HUDEP-2 (cell line): ENCODE data around the gene SEC23A.
"Not testable (repeated sequence)": the region's sequence is repeated elsewhere in the genome, so short reads cannot be mapped to it uniquely, and the experiment has no call there.

Experiments used
- DNase-seq, 76 experiments: peaks; one replicate each; lab custom pipeline; 2025; ENCODE audit not compliant: unreplicated experiment in 76 of 76; lab: John Stamatoyannopoulos, UW

Gene SEC23A

DNA sequence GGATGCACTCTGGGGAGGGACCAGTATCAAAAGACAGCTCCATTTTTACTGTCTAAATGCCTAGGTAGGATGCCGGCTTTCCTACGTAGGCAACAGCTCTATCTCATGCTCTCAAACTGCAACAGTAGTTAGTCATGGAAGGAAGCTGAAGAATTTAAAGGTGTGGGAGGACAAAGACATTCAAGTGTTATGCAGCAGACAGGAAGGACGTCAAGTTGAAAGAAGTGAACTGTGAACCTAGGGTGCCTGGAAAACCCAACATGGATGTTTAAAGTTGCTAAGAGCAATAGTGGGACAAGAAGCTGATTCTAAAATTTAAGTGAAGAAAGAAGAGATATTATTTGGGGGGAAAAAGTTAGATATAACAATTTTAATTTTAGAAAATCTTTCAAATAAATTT is 5.9 kb downstream of the SEC23A start:
- no peak for DNase-seq

DNA sequence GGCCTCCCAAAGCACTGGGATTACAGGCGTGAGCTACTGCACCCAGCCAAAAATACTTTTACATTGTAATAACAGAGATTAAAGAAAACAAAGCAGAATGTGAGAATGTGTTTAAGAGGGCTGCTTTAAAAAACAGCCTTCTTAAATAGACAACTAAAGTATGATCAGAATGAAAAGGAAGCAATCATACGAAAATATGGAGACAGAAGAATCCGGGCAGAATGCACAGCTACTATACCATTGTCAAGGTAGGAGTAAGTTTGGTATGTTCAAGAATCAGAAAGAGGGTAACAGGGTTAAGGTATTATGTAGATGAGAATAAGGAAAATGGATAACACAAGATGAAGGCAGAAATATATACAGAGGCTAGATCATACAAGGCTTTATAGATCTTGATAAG is 8.5 kb downstream of the SEC23A start:
- no peak for DNase-seq

DNA sequence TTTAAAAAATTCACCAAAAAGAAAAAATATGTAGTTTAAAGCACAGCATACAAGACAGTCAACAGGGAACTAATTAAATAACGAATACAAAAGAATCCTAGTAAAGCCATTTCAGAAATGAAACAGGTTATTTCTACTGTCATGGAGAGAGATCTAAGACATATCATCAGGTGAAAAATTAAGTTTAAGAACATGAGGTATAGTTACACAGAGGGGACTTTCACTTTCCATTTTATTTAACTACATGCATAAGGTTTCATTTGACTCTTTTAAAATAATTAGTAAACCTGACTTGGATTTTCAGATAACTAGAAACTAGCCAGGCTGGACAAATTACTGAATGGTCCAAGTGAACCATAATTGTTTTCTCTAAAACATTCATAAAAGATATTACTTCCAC is 11.3 kb downstream of the SEC23A start:
- DNase-seq = no peak

DNA sequence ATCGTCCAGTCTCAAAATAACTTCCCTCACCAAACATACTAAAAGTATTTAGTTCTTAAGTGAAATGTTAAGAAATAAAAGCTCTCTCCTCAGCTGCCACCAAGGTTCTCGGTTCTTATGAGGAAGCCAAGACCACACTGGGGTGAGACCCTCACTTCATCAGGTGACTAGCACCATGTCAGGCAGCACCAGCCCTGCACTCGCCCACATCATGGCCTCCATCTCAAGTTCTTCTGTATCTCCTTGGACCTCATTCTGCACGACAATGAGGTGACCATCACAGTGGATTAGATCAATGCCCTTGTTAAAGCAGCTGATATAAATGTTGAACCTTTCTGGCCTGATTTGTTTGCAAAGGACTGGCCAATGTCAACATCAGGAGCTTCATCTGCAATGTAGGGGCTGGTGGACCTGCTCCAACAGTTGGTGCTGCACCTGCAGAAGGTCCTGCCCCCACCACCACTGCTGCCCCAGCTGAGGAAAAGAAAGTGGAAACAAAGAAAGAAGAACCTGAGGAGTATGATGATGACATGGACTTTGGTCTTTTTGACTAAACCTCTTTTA is 12.4 kb downstream of the SEC23A start:
- no peak for DNase-seq

DNA sequence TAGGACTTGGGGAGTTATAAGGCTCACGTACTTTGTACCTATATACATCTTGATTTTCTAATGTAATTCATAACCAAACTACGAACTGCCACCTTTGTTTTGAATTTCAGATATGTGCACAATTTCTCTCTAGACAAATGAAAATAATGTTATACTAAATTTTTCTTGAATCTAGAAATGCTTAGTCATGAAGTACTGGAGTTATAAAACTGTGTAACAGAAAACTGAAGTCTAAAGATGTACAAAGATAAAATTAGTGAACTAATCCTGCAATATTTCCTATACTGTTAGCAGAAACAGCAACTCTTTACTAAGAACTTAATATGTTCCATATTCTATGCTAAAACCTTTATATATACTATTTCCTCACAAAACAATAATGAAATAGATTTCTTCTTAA is 15.5 kb downstream of the SEC23A start:
- no peak for DNase-seq

DNA sequence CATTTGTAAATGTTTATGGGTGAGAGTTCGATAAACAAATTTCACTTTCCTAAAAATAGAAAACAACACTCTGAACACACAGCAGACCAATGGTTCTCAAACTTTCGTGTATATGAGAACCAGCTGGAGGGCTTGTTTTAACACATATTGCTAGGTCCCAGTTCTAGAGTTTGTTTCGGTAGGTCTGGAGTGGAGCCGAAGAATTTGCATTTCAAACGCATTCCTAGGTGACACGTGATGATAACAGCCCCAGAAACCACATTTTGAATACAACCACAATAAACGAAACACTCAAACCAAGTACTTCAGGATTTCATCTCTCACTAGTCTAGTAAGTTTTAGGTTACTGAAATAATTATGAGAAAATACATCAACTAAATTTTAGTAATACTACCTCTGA is 17.1 kb downstream of the SEC23A start:
- no peak for DNase-seq

DNA sequence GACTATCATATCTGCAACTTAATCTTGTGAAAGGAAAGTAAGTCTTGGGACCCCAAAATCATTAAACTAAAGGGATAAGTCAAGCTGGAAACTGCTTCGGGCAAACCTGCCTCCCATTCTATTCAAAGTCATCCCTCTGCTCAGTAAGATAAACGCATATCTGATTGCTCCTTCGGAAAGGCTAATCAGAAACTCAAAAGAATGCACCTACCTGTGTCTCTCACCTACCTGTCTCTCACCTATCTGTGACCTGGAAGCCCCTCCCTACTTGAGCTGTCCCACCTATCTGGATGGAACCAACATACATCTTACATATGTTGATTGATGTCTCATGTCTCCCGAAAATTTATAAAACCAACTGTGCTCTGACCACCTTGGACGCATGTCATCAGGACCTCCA is 19.9 kb downstream of the SEC23A start:
- DNase-seq = no peak

DNA sequence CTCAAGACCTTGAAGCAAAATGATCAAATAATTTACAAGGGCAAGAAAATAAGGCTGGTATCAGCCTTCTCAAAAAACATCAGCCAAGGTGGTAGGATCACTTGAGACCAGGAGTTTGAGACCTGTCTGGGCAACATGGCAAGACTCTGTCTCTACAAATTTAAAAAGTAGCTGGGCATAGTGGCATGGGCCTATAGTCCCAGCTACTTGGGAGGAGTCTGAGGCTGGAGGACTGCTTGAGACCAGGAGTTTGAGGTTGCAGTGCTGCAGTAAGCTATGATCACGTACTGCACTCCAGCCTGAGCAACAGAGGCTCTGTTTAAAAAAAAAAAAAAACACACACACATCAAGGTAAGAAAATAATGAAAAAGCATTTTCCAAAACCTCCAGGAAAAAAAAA is 22.1 kb downstream of the SEC23A start:
- DNase-seq = no peak

DNA sequence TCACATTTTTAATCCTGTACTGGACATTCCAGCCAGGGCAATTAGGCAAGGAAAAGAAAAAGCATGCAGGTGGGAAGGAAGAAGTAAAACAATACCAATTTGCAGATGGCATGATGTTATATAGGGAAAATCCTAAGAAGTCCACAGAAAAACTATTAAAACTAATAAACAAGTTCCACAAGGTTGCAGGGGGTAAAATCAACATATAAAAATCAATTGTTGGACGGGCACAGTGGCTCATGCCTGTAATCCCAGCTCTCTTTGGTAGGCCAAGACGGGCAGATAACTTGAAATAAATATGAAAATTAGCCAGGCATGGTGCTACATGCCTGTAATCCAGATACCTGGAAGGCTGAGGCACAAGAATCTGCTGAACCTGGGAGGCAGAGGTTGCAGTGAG is 31.9 kb downstream of the SEC23A start:
- DNase-seq = no peak

DNA sequence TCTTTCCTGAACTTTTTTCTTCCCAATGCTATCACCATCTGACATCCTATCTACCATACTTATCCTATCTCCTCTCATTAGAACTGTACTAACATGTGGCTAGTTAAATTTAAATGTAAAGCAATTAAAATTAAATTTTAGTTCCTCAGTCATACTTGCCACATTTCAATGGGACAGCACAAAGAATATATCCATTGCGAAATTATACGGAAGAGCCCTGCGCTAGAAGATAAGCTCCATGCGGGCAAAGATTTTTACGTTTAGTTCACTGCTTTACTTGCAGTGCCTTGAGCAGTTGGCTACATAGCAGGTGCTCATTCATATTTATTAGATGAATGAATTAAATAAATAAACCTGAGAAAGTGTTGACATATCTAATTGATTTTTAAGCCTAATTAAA is 33.1 kb downstream of the SEC23A start:
- no peak for DNase-seq

DNA sequence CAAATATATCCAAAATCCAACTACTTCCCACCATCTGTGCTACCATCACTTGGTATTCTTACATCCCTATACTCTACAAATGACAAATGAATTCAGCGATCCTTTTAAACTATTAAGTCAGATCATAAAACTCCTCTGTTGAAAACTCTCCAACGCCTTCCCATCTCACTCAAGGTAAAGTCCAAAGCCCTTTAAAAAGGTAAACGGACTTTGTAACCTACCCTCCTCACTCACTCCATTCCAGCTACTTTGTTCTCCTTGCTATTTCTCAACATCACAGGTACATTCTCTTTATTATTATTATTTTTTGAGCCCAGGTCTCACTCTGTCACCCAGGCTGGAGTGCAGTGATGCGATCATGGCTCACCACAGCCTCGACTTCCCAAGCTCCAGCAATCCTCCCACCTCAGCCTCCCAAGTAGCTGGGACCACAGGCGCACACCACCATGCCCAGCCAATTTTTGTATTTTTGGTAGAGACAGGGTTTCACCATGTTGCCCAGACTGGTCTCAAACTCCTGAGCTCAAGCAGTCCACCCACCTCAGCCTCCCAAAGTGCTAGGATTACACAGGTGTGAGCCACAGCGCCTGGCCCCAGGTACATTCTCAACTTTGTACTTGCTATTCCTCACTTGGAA is 33.7 kb downstream of the SEC23A start:
- DNase-seq = not testable (repeated sequence)

DNA sequence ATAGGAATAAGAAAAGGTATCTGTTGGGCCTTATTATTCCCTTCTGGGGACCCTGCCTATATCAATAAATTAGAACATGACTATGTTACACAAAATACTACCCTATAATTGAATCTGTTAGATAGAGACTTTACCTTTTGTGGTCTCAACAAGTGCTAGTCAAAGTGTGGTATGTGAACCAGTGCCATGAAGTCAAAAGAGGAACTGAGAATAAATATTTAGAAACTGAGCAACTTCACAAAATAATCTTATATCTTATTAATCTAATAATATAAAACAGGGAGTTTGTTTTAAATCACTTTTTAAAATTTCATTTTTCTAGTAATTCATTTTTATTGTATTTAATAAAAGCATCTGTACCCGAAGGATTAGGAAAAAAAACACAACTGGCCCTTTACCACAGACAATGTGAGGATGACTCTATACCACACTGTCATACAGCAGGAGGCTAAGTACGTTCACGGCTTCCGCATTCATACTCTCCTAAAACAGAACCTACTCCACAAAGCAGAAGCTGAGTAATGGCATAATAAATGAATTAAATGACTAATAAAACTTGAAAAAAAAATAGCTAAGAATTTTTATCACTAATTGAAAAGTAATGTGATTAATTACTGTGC is 42.1 kb downstream of the SEC23A start:
- DNase-seq = no peak

DNA sequence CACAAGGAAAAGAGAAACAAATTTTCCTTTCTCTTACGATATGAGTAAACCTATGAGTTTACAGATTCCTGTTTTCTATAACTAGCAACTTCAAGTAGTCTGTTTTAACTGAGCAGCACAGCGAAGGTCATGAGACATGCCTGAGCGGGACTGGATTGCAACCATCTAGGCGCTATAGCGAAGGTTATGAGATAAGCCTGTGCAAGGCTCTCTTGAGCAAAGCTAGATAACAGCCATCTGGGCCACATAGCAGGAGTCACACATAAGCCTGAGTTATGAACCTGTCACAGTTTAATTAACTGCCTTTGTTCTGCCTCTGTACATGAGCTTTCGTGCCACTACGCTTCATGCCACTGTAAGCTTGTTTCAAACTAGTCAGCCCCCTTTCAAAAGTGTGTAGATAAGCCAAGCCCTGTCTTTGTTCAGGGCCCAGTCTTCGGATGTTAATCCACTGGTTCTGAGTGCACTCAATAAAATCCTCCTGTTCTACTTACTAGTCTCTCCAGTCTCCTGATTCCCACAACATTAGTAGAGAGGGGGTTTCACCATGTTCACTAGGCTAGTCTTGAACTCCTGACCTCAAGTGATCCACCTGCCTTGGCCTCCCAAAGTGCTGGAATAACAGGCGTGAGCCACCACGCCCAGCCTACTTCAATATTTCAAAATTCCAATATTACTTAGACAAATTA is 47.1 kb downstream of the SEC23A start:
- DNase-seq = peak in 1 of 76 experiments; percentile 3

DNA sequence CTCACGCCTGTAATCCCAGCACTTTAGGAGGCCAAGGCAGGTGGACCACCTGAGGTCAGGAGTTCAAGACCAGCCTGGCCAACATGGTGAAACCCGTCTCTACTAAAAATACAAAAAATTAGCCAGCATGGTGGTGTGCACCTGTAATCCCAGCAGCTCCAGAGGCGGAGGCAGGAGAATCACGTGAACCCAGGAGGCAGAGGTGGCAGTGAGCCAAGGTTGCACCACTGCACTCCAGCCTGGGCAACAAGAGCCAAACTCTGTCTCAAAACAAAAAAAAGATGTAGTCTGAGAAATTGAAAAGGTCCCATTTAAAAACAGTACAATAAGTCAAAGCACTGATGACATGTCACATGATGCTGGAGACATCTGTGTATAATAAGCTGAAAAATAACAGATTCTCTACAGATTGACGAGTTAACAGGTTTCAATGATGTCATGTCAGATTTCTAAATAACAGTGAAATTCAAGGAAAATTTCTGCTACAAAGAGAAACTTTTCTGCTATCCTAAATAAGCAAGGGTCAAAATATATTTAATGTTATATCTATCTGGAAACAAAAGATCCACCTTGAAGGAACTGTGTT is 50.1 kb downstream of the SEC23A start:
- not testable (repeated sequence) for DNase-seq

DNA sequence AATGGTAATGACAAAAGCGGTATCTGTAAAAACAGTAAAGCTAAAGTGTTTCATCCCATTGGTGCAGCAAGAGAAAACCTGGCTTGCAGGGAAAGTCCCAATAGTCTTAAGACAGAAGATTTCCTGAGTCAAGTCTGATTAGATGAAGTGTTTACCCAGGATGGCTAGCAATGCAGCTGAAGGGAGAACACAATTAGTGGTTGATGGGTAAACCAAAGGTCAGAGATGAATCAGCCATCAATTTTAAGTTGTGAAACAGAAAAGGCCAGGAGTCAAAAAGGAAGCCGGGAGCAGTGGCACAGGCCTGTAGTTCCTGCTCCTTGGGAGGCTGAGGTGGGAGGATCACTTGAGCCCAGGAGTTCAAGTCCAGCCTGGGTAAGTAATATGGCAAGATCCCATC is 52.6 kb downstream of the SEC23A start:
- DNase-seq = no peak

DNA sequence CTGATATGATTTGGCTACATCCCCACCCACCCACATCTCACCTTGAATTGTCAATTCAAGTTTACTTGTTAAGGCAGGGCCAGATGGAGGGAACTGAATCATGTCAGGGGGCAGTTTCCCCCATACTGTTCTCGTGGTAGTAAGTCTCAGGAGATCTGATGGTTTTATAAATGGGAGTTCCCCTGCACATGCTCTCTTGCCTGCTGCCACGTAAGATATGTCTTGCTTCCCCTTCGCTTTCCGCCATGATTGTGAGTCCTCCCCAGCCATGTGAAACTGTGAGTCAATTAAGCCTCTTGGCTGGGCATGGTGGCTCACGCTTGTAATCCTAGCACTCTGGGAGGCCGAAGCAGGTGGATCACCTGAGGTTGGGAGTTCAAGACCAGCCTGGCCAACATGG is 57.1 kb downstream of the SEC23A start:
- not testable (repeated sequence) for DNase-seq

DNA sequence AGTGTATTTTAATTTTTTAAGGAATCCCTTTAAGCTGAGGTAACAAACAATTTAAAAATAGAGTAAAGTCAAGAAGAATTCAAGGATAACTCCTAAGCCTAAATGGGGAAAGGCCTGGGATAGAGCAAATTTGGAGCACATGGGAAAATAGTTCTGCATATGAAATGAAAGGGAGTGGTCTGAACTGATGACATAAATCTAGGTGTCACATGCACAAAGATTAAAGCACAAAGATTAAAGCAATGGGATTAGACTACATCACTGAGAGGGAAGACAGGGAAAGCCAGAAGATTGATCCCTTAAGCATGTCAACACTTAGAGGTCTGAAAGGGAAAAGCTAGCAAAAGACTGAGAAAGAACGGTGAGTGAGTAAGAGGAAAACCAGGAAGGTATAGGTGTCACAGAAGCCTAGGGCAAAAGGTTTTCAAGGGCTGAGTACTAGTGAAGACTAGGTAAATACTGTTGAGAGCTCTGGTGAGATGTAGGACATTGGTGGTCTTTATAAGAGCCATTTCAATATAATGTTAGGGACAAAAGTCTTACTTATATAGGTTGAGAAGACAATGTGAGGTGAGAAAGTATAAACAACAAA is 59.6 kb downstream of the SEC23A start:
- no peak for DNase-seq

DNA sequence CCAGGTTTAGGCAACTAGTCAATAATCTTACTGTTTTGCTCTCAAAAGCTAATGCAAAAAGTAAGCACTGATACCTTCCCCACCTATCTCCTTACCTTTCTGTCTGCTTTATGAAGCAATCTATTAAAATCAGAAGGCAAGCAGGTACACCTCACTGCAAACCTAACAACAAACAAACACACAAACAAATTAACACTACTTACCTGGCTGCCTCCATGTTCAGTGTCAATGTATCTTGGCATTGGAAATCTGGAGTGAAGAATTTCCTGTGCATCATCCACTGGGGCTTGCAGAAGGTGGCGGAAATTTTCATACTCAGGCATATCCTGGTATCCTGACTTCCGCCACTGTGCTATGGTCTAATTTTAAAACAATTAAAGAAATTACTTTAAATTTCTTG is 62.5 kb downstream of the SEC23A start:
- DNase-seq = no peak

DNA sequence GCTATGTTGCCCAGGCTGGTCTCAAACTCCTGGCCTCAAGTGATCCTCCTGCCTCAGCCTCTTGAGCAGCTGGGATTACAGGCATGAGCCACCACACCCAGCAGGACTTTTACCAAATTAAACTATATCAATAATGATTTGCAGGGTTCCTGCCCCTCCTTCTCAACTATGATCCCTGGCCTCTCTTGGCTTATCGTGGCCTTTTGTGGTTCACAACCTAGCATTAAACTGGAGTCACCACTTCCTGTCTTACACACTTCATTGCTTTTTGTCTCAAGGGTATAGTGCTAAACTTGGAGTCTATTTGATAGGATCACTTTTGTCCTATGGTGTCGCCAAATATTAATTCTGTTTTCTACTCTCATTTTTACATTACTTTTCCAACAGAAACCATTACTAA is 64.5 kb downstream of the SEC23A start:
- no peak for DNase-seq

DNA sequence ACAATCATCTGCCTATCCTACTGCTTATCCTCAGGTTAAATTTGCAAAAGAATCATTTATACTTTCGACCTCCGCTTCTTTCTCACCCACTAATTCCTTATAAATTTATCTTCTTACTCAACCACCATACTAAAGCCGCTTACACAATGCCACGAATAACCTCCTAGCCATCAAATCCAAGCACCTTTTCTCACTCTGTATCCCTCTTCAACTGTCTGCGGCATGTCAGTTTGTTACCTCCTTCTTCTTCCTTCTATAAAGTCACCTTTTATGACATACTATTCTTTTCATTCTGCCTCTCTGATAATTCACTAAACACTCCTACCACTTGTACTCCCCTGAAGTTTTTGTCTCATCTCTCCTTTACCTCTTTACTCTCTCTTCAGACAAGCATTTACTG is 66.3 kb downstream of the SEC23A start:
- no peak for DNase-seq

DNA sequence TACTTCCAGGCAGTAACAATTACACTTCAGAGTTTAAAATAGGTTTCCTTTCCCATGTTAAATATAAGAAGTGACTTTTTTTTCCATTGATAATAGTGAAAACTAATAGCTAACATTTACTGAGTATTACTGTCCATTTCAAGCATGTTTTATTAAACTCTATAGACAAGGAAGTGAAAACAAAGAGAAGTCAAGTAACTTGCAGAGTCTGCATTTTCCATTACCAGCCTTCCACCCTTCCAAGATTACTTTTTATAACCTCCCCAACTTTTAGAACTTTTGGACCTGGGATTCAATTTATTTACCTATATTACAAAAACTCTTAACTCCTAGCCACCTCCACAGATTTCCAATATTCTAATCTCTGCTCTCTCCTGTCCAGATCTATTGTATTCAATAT is 67.7 kb downstream of the SEC23A start:
- DNase-seq = no peak
